KMS-11 (cell line): ENCODE data around the gene GDI2.

Experiments
- H2AFZ ChIP-seq: fragments of 200-600 bp; sonication (generic); 2 replicates; pipeline ENCODE4 v1.6.1; 2016; ENCODE audit warnings: antibody characterized with exemption, mixed run types, low read depth
- H3K27ac ChIP-seq: fragments of 200-600 bp; sonication (generic); 2 replicates; pipeline ENCODE4 v1.6.1; 2016; ENCODE audit warnings: mild to moderate bottlenecking, mixed run types
- H3K27me3 ChIP-seq: fragments of 200-600 bp; sonication (generic); 2 replicates; pipeline ENCODE4 v1.6.1; 2017; ENCODE audit warnings: mild to moderate bottlenecking, low read depth, mixed run types, moderate library complexity; ENCODE audit not compliant: insufficient read depth
- H3K36me3 ChIP-seq: fragments of 200-600 bp; sonication (generic); 2 replicates; pipeline ENCODE4 v1.6.1; 2017; ENCODE audit warnings: mild to moderate bottlenecking, mixed run types; ENCODE audit not compliant: insufficient read depth
- H3K4me1 ChIP-seq: fragments of 200-600 bp; sonication (generic); 2 replicates; pipeline ENCODE4 v1.6.1; 2016; ENCODE audit warnings: mild to moderate bottlenecking, low read depth, mixed run types; ENCODE audit not compliant: poor library complexity, severe bottlenecking
- H3K4me2 ChIP-seq: fragments of 200-600 bp; sonication (generic); 2 replicates; pipeline ENCODE4 v1.7.0; 2016; ENCODE audit warnings: mild to moderate bottlenecking, mixed run types
- H3K4me3 ChIP-seq: fragments of 200-600 bp; sonication (generic); IDR thresholded peaks from 2 replicates; pipeline ENCODE4 v1.6.1; 2017; ENCODE audit warnings: low read depth, low read length, mixed read lengths; ENCODE audit not compliant: insufficient read depth
- H3K79me2 ChIP-seq: fragments of 200-600 bp; sonication (generic); 2 replicates; pipeline ENCODE4 v1.6.1; 2016; ENCODE audit warnings: low read depth, mixed run types; ENCODE audit not compliant: insufficient read depth
- H3K9ac ChIP-seq: fragments of 200-600 bp; sonication (generic); 2 replicates; pipeline ENCODE4 v1.6.1; 2016; ENCODE audit warnings: mild to moderate bottlenecking, mixed run types
- H4K20me1 ChIP-seq: fragments of 200-600 bp; sonication (generic); 2 replicates; pipeline ENCODE4 v1.6.1; 2016; ENCODE audit warnings: mild to moderate bottlenecking, mixed run types; ENCODE audit not compliant: insufficient read depth
- TF ChIP-seq, protein P1 (sequence below): fragments of 200-600 bp; sonication (generic); conservative IDR thresholded peaks from 2 replicates; pipeline ENCODE4 v1.6.1; 2017; ENCODE audit warnings: low read depth, mild to moderate bottlenecking, antibody characterized with exemption, low read length, moderate library complexity, mixed read lengths

GDI2 gene

DNA sequence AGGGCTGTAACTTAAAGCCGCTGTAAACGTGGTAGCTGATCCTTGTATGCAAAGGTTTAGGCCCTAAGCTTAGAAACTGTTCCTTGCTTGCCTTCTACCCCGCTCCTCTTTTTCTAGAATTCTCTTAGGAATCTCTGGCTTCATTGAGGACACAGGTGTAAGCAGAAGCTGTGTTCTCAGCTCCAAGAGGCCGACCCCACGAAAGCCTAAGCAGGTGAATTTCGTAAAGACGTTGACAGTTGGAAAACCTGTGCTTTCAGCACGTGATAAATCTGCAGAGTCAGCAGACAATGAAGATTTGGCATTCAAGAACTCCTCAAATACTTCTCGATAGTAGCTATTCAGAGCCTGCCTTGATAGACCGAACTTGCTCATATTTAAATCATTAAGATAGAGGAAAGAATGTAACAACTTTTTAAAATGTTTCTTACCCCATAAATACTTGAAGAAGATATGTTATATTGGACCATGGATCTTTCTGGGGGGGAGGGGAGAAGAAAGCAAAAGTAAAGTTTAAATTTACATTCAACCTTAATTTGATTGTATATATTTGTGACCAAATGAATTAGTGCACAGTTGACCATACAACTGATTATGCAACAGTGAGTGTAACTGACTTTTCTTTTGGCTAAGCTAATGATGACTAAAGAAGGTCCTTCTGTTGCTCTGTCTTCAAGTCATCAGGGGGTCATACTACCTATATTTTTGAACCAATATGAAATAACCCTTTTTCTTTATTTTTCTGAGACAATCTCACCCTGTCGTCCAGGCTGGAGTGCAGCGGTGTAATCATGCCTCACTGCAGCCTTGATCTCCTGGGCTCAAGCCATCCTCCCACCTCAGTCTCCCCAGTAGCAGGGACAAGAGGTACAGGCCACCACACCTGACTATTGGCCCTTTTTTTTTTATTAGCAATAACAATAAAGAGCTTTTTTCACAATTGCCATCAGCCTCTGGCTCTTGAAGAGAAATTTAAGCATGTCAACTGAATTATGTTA, 1.2 kb upstream of the GDI2 start:
- H4K20me1 ChIP-seq: peaks cover 27% of the 10 kb centered on the region
- H3K36me3 ChIP-seq: no peaks in the 10 kb centered on the region
- TF ChIP-seq, protein P1, sequence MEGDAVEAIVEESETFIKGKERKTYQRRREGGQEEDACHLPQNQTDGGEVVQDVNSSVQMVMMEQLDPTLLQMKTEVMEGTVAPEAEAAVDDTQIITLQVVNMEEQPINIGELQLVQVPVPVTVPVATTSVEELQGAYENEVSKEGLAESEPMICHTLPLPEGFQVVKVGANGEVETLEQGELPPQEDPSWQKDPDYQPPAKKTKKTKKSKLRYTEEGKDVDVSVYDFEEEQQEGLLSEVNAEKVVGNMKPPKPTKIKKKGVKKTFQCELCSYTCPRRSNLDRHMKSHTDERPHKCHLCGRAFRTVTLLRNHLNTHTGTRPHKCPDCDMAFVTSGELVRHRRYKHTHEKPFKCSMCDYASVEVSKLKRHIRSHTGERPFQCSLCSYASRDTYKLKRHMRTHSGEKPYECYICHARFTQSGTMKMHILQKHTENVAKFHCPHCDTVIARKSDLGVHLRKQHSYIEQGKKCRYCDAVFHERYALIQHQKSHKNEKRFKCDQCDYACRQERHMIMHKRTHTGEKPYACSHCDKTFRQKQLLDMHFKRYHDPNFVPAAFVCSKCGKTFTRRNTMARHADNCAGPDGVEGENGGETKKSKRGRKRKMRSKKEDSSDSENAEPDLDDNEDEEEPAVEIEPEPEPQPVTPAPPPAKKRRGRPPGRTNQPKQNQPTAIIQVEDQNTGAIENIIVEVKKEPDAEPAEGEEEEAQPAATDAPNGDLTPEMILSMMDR: no peak
- no peak overlapping the region for H3K4me3 ChIP-seq
- H3K27ac ChIP-seq: peak overlapping the region; percentile 96
- H3K79me2 ChIP-seq: peaks cover 38% of the 10 kb centered on the region
- H3K4me2 ChIP-seq: peak overlapping the region; percentile 62
- H3K27me3 ChIP-seq: no peaks in the 10 kb centered on the region
- H2AFZ ChIP-seq: peak overlapping the region; percentile 48
- H3K9ac ChIP-seq: peak overlapping the region; percentile 99
- H3K4me1 ChIP-seq: peaks cover 37% of the 10 kb centered on the region

DNA sequence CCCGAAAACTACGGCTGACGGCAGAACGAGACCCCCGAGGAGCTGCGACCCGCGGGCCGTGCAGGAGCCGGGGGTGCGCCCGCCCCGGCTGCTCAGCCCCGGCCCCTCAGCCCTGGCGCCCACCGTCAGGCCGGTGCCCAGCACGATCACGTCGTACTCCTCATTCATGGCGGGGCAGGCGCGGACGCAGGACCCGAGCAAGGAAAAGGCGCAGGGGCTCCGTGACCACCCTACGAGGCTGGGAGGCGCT, 218 bp downstream of the GDI2 start:
- Histone ChIP-seq H3K27me3 (no peaks in the 10 kb centered on the region), H3K36me3 (no peaks in the 10 kb centered on the region), H3K79me2 (peaks cover 52% of the 10 kb centered on the region), H3K27ac (peak overlapping the region; percentile 96), H3K4me2 (peak overlapping the region; percentile 41; the same call in 1 of the 2 replicates), H3K9ac (peak overlapping the region; percentile 99), H2AFZ (peak overlapping the region; percentile 64), H3K4me3 (no peak overlapping the region), H4K20me1 (peaks cover 37% of the 10 kb centered on the region), H3K4me1 (peaks cover 50% of the 10 kb centered on the region)
- TF ChIP-seq, protein P1: no peak

DNA sequence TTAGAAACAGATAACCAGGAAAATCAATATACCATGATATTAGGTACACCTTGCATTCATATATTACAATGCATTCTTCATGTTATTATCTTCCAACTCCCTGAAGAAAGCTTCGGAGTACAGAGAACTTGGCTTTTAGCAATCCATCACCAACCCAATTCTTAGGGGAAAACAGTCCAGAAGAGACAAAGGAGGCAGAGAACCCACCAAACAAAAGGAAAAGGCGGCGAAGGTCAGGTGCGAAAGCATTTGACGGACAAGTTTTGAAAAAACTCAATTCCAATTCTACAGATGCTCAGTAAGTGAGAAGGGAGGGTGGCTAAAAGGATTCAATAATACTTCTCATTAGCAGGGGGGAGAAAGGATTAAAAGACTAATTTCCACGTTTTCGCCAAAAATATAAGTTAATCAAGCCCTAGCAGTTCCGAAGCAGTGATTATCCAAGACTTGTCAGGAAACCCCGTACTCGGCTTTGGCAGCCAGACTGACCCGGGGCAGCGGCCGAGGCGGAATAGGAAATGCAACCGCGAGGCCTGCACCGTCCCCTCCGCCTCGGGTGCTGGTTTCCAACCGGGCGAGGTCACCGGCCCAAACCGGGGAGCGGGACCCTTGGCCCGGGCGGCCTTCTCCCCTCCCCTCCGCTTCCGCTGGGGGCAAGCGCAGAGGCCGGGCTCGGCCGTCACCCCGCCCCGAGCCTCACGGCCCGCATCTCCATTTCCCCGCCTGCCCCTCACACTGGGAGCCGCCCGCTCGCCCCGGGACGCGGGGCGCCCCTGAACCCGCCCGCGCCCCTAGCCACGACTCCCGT, 747 bp downstream of the GDI2 start:
- TF ChIP-seq, protein P1: no peak
- Histone ChIP-seq H3K9ac (peak overlapping the region; percentile 99), H3K4me2 (peak overlapping the region; percentile 78), H3K27ac (peak overlapping the region; percentile 96), H2AFZ (peak overlapping the region; percentile 64), H4K20me1 (peaks cover 42% of the 10 kb centered on the region), H3K4me3 (no peak overlapping the region), H3K36me3 (no peaks in the 10 kb centered on the region), H3K4me1 (peaks cover 55% of the 10 kb centered on the region), H3K27me3 (no peaks in the 10 kb centered on the region), H3K79me2 (peaks cover 57% of the 10 kb centered on the region)

DNA sequence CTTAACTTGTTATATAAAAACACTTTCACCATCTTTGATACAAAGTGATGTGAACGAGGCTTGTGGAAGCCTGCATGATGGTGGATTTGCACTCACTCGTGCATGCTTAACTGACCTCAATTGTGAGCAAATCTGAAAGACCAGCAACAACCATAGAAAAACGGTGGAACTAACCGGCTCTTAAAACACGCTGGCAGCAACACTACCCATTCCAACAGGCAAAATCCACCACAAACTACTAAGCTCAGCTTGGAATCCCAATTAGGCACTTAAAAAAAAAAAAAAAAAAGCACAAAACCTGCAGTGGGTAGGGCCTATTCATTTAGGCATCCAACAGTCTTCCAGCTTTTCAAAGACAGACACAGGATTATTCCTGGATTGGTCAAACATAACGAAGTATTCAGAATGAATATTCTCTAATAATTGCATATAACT, 1.8 kb downstream of the GDI2 start:
- H3K4me1 ChIP-seq: peaks cover 66% of the 10 kb centered on the region
- H4K20me1 ChIP-seq: peaks cover 52% of the 10 kb centered on the region
- peaks cover 68% of the 10 kb centered on the region for H3K79me2 ChIP-seq
- H2AFZ ChIP-seq: no peak overlapping the region
- peak overlapping the region; percentile 99; the same call in 1 of the 2 replicates for H3K9ac ChIP-seq
- peak overlapping the region; percentile 96; the same call in 1 of the 2 replicates for H3K27ac ChIP-seq
- no peaks in the 10 kb centered on the region for H3K27me3 ChIP-seq
- TF ChIP-seq, protein P1: no peak
- H3K4me2 ChIP-seq: peak overlapping the region; percentile 78
- H3K36me3 ChIP-seq: no peaks in the 10 kb centered on the region
- no peak overlapping the region for H3K4me3 ChIP-seq
